OCI-M1 (cell line): ENCODE data around the gene OR2H2.

Source experiments
- DNase-seq: peaks from one replicate; lab custom pipeline; 2025; lab: John Stamatoyannopoulos, UW

OR2H2 gene

GRCh38 chr6:29629571-29629970 lies 44.6 kb downstream of the OR2H2 start:
- DNase-seq = no peak

DNA sequence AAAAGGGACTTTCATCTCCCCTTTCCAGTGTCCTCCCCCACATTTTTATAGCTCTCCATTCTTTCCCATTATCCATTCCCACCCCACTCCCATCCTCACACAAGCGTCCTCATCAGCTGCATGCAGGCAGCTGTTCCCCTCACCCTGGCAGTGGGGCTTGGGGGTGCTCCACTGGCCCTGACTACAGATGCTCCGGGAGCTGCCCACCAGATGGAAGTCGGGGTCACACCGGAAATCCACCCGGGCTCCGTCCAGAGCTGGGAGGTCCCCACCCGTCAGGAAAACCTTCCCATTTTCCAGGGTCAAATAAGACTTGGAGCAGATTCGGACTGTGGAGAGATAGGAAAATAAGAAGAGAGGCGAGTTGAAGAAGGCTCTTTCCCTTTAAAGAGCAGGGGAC lies 45.4 kb downstream of the OR2H2 start:
- no peak for DNase-seq

DNA sequence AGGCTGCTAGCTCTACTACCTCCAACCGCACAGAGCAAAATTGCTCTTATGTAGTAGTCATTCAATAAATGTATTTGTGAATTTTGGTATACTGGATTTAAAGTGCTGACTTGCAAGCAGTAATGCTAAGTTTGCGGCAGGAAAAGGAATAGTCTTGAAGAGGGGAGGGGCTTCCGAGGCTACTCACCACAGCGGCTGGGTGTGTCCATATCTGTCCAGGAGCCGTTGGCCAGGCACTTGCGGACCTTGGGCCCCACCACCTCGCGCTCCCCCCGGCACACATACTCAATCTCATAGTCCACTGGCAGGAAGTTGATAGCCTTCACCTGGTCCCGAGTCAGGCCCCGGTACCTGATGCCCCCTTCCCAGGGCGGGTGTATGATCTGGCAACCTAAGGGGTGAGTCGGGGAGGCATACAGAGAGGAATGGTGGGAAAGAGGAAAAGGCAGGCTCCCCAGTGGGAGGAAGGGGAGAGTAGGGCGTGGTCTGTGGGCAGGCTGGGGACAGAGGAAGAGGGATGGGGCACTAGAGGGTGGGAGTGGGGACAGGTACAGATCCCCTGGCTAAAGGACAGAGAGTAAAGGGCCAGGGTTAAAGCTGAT lies 46.4 kb downstream of the OR2H2 start:
- DNase-seq = peak; percentile 78

DNA sequence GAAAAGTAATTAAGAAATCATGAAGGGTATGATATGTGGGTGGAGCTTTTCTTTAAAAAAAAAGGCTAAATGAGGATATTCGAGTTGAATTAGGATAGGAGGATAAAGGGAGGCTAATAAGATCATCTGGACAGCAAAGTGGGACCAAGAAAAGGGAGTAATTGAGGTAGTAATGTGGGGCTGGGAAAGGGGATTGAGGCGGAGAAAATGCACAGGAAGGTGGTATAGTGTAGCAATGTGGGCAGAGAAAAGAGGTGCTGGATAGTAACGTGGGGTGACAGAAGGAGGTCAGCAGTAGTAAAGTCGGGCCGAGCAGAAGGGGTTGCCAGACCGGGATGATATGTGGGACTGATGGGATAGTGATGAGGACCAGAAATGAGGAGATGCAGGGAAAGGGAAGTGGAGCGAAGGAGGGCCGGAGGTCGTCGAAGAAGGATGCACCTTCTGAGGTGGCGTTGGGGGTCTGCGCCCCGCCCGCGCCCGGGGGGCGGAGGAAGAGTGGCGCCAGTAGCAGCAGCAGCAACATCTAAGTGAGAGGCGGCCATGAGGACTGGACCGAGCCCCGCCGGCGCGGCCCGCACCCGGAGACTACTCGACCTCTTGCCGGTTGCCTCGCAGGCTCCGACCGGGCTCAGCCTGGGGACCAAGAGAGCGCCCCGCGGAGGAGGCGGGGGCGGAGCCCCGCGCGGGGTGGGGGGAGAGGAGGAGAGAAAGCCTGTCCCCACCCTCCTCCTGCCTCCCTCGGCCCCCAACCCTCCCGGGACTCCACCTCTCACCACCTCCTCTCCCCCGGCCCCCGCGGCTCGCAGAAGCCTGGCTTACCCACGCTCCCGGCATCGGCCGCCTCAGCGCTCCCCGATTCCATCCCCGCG lies 47.2 kb downstream of the OR2H2 start:
- DNase-seq = peak; percentile 45

GRCh38 chr6:29632789-29633533 lies 48.0 kb downstream of the OR2H2 start, which contains the start of gene GABBR1:
Gene GABBR1, minus strand, starts transcription at chr6:29633183. Its CDS starts 798 bp downstream, at chr6:29632385.
- peak; percentile 75 for DNase-seq

GRCh38 chr6:29633534-29633905 lies 48.6 kb downstream of the OR2H2 start:
- DNase-seq = no peak

DNA sequence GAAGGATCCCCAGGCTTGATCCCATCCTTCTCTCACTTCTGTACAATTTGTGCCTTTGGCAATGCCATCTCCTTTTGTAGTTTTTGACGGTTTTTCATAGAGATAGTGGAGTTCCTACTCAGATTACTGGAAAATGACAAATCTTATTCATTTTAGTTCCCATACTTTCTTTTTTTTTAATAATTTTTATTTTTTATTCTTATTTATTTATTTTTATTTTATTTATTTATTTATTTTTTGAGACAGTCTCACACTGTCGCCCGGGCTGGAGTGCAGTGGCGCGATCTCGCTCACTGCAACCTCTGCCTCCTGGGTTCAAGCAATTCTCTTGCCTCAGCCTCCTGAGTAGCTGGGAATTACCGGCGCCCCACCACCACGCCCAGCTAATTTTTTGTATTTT lies 52.3 kb downstream of the OR2H2 start:
- DNase-seq = no peak
